Glomerular endothelial cell (primary cell): ENCODE data around the gene TMEM255B. TPM values are rescaled to one million over a fixed set of nuclear protein-coding genes. Genes with fewer than 3 reads are reported as not detected.
"Not testable (repeated sequence)": the region's sequence is repeated elsewhere in the genome, so short reads cannot be mapped to it uniquely, and the experiment has no call there.

Experiments used
- DNase-seq: peaks from one replicate; pipeline ENCODE4 v3.0.0-alpha.2; 2011; ENCODE audit warnings: low read depth, low spot score; ENCODE audit errors: extremely low read depth
- total RNA-seq: library from RNA; depleted of rRNA; stranded (reverse); fragments of >200 nt; gene quantifications from 2 replicates; pipeline ENCODE4 v1.2.3, GENCODE V29; 2015

TMEM255B gene
- total RNA-seq, 1 donor from 2014 or later = 64.3 TPM

DNA sequence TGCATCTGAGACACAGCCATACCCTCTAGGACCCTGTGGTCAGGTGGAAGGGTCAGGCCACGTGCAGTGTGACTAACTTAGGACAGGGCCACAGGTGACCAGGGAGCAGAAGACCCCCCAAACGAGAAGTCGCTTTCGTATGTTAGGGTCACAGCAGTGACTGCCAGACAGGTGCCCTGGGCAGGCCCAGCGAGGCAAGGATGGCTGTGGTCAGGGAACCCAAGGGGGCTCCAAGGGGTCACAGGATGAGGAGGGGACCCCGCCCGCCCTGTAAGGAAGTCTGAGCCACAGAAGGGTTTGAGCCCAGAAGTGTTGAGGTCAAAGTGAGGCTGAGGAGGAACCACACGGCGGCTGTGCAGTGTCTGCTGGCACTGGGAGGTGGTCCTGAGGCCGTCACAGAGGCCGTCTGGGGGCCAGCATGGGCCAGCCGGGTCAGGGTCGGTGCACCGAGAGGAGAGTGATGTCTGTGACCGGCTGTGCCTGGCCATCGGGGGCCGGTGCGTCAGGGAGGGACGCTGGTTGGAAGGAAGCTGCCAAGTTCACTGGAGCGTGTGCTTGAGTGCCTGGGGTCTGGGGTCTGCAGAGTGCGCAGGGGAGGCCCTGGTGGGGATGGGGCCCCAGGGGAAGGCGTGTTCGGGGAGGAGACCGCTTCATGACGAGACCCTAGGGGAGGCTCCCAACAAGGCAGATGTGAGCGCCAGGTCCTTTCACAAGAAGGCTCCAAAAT, 24.8 kb upstream of the TMEM255B start:
- DNase-seq = no peak

DNA sequence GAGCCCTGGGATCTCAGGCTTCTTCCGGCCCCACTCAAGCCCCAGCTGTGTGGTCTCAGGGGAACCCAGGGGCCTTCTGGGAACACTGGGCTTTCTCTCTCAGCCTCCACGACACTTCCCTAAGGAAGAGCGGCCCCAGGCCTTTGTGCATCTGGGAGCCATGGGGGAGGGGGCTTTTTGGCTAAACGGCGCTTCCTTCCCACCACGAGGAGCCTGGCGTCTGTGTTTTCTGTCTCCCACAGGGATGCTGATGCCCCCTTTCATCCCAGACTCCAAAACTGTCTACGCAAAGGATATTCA, 24.2 kb upstream of the TMEM255B start:
- no peak for DNase-seq

- DNase-seq = no peak
These were observed 23.8 kb upstream of the TMEM255B start for GRCh38 chr13:113735194-113735593.

- DNase-seq = no peak
These were observed 23.3 kb upstream of the TMEM255B start for GRCh38 chr13:113735750-113736149.

- no peak for DNase-seq
These were observed 22.7 kb upstream of the TMEM255B start for GRCh38 chr13:113736258-113736731.

GRCh38 chr13:113737803-113738202, 21.2 kb upstream of the TMEM255B start:
- DNase-seq = no peak

- no peak for DNase-seq
These were observed 19.3 kb upstream of the TMEM255B start for GRCh38 chr13:113739527-113740285.

DNA sequence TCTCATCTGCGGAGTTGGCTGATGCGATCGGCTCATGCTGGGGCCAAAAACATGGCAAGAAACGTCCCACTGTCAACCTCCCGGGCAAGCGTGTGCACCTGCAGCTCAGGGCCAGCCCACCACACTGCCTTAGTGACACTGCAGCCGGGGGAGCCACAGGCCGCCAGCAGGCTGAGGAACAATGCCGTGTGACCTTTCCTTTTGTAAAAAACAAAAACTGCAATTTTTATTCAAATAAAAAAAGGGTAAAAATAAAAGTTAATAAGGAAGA, 18.8 kb upstream of the TMEM255B start:
- DNase-seq = no peak

DNA sequence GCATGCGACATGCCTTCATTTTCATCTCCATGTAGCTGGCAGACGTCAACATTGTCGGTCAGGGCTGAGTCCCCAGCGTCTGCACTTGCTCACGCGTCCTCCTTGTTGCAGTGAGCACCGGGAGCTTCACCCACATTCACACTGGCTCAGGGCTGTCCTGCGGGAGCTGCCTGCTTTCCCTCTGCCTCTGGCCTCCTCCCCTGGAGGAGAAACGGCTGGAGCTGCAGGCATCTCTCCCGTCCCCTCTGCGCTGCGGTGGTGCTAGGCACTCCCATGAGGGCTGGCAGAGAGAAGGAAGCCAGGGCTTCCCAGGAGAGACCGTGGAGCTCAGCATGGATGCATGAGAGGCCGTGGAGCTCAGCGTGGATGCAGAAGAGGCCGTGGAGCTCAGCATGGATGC, 18.4 kb upstream of the TMEM255B start:
- no peak for DNase-seq

GRCh38 chr13:113741191-113741668, 17.8 kb upstream of the TMEM255B start:
- no peak for DNase-seq

- no peak for DNase-seq
These were observed 17.0 kb upstream of the TMEM255B start for GRCh38 chr13:113742000-113742441.

DNA sequence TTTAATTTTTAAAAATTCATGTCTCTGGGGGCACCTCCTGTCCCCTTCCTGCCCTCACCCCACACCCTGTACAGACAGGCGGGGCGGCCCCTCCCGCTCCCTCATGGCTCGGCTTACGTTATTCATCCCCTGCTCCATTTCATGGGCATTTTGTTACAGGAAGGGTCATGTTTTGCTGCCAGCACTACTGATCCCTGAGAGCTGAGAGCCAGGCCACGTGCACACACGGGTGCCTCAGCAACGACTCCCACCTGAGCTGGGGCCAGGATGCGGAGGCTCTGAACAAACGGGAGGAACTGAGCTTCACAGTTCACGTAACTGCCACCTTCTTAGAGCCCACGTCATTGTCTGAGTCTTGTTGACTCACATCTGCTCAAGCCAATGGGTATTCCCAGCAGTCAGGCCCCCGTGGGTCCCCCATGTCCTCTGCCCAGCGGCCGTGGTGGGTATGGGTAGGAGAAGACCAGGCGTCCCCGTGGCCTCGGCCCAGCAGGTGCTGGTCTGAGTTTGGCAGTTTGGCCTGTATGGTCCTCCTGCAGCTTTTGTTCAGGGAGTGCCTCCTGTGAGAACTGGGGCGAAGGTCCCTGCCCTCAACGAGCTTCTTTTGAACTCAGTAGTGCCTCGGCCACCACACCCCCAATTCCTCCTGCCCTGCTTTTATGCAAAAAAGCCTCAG, 16.4 kb upstream of the TMEM255B start:
- DNase-seq = no peak

GRCh38 chr13:113743366-113744195, 15.4 kb upstream of the TMEM255B start:
- no peak for DNase-seq

- DNase-seq = no peak
These were observed 14.6 kb upstream of the TMEM255B start for GRCh38 chr13:113744197-113745000.

DNA sequence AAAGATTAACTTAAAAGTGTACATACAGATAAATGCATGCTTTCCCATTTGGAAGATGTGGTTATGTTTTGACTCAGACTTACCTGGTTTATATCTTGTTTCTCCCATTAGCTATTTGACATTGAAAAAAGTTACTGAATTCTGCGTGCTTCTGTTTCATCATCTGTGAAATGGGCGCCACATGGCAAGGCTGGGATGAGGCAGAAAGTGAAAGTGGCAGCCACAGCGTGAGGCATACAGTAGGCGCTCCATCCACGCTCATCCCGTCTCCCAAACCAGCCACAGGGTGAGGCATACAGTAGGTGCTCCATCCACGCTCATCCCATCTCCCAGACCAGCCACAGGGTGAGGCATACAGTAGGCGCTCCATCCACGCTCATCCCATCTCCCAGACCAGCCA, 14.0 kb upstream of the TMEM255B start:
- DNase-seq = no peak

- DNase-seq = not testable (repeated sequence)
These were observed 13.4 kb upstream of the TMEM255B start for GRCh38 chr13:113745500-113746142.

- DNase-seq = no peak
These were observed 12.9 kb upstream of the TMEM255B start for GRCh38 chr13:113746143-113746525.

- no peak for DNase-seq
These were observed 12.4 kb upstream of the TMEM255B start for GRCh38 chr13:113746671-113747070.

GRCh38 chr13:113747291-113747833, 11.7 kb upstream of the TMEM255B start:
- DNase-seq = no peak
